H1 (cell line): Measurements from ENCODE around the gene BMF. TPM values are rescaled to one million over a fixed set of nuclear protein-coding genes. Genes with fewer than 3 reads are reported as not detected.

Experiments used
- CTCF ChIA-PET: fragments of 300-600 bp; sonication (Branson Sonifier 250); formaldehyde crosslinking; loops from one replicate; lab custom pipeline; 2021; ENCODE audit not compliant: partially characterized antibody; lab: Charles Lee
- POLR2A ChIA-PET: fragments of 300-600 bp; sonication (Branson Sonifier 250); formaldehyde crosslinking; loops from one replicate; lab custom pipeline; 2021; ENCODE audit warnings: inconsistent platforms; ENCODE audit not compliant: partially characterized antibody; lab: Charles Lee
- DNase-seq, 2 experiments: peaks; one replicate each; pipeline versions ENCODE4 v3.0.0 to v3.0.0-alpha.2; 2010 to 2022; ENCODE audit warnings: low spot score in 2 of 2, low read depth in 1 of 2, mixed read lengths in 1 of 2
- FAIRE-seq: peaks from 2 replicates; lab custom pipeline; 2011; peaks lifted over from hg19 to GRCh38; lab: Jason Lieb, UNC
- H2AFZ ChIP-seq: 2 replicates; pipeline ENCODE4 v1.8.1; 2012; ENCODE audit warnings: low read length, inconsistent platforms
- H2AK5ac ChIP-seq: 2 replicates; pipeline ENCODE4 v1.6.1; 2013; ENCODE audit warnings: low read depth, low read length
- H2BK120ac ChIP-seq: replicated peaks from 2 replicates; pipeline ENCODE3; 2013; ENCODE audit warnings: low read depth, low read length, inconsistent platforms
- H2BK12ac ChIP-seq: 2 replicates; pipeline ENCODE4 v1.6.1; 2013; ENCODE audit warnings: low read depth, low read length
- H2BK15ac ChIP-seq: 2 replicates; pipeline ENCODE4 v1.6.1; 2013; ENCODE audit warnings: low read length
- H2BK20ac ChIP-seq: 2 replicates; pipeline ENCODE4 v1.6.1; 2013; ENCODE audit warnings: low read length
- H2BK5ac ChIP-seq: 2 replicates; pipeline ENCODE4 v1.6.1; 2013; ENCODE audit warnings: low read depth, low read length
- H3K14ac ChIP-seq: 2 replicates; pipeline ENCODE4 v1.6.1; 2013; ENCODE audit warnings: inconsistent platforms; ENCODE audit not compliant: insufficient read length
- H3K18ac ChIP-seq: 2 replicates; pipeline ENCODE4 v1.6.1; 2013; ENCODE audit warnings: low read length; ENCODE audit errors: extremely low read depth
- H3K23ac ChIP-seq: 2 replicates; pipeline ENCODE4 v1.6.1; 2013; ENCODE audit warnings: inconsistent platforms; ENCODE audit not compliant: insufficient read length
- H3K23me2 ChIP-seq: 2 replicates; pipeline ENCODE4 v1.6.1; 2013; ENCODE audit warnings: low read depth, low read length
- H3K27ac ChIP-seq: 2 replicates; pipeline ENCODE4 v1.6.1; 2011; ENCODE audit warnings: low read depth, low read length, inconsistent platforms
- H3K27me3 ChIP-seq, 4 experiments: replicated peaks in 1 of 4; 1 replicate in 1 of 4; 2 replicates in 3 of 4; pipeline versions ENCODE4 v1.6.1 to v1.8.1; 2011 to 2013; ENCODE audit warnings: low read length in 3 of 4, mild to moderate bottlenecking in 3 of 4, inconsistent platforms in 2 of 4, mixed read lengths in 2 of 4, moderate library complexity in 1 of 4; ENCODE audit not compliant: control insufficient read depth in 3 of 4, insufficient read depth in 3 of 4; ENCODE audit errors: extremely low read depth in 1 of 4
- H3K36me3 ChIP-seq, 4 experiments: 2 replicates each; pipeline versions ENCODE4 v1.6.1 to v1.8.1; 2011 to 2013; ENCODE audit warnings: mild to moderate bottlenecking in 4 of 4, low read length in 3 of 4, moderate library complexity in 2 of 4, control low read depth in 1 of 4, inconsistent platforms in 1 of 4; ENCODE audit not compliant: insufficient read depth in 4 of 4, control insufficient read depth in 2 of 4
- H3K4ac ChIP-seq: replicated peaks from 2 replicates; pipeline ENCODE3; 2013; ENCODE audit warnings: low read length, low read depth, mixed read lengths, inconsistent platforms; ENCODE audit not compliant: insufficient read length
- H3K4me1 ChIP-seq, 4 experiments: replicated peaks in 1 of 4; 1 replicate in 1 of 4; 2 replicates in 3 of 4; pipeline versions ENCODE4 v1.6.1 to v1.8.1; 2011 to 2013; ENCODE audit warnings: low read length in 3 of 4, inconsistent platforms in 2 of 4, mixed read lengths in 1 of 4; ENCODE audit not compliant: insufficient read depth in 4 of 4, control insufficient read depth in 3 of 4
- H3K4me2 ChIP-seq, 2 experiments: 2 replicates each; pipeline versions ENCODE4 v1.6.1 to v1.8.1; 2011 to 2013; ENCODE audit warnings: low read depth in 2 of 2, low read length in 2 of 2, control low read depth in 1 of 2, inconsistent platforms in 1 of 2, mild to moderate bottlenecking in 1 of 2; ENCODE audit not compliant: insufficient read depth in 1 of 2
- H3K4me3 ChIP-seq, 4 experiments: fragments of 200-600, 300-600 bp in 1 of 4; sonication (generic), shearing (Covaris generic), sonication (Bioruptor Twin) in 1 of 4; 2 replicates each; pipeline versions ENCODE4 v1.5.1 to v1.8.1; 2011 to 2016; ENCODE audit warnings: low read length in 4 of 4, low read depth in 3 of 4, control low read depth in 2 of 4, inconsistent platforms in 2 of 4, mild to moderate bottlenecking in 2 of 4, mixed read lengths in 1 of 4, moderate library complexity in 1 of 4; ENCODE audit not compliant: insufficient read depth in 2 of 4; ENCODE audit errors: extremely low read depth in 1 of 4
- H3K56ac ChIP-seq: replicated peaks from 2 replicates; pipeline ENCODE3; 2013; ENCODE audit warnings: low read depth, mild to moderate bottlenecking, mixed read lengths, low read length, inconsistent platforms; ENCODE audit not compliant: insufficient read length
- H3K79me1 ChIP-seq: 2 replicates; pipeline ENCODE4 v1.6.1; 2013; ENCODE audit warnings: low read depth, low read length, control low read depth
- H3K79me2 ChIP-seq, 2 experiments: 2 replicates each; pipeline versions ENCODE4 v1.6.1 to v1.8.1; 2012 to 2013; ENCODE audit warnings: low read length in 2 of 2, mild to moderate bottlenecking in 2 of 2, inconsistent platforms in 1 of 2; ENCODE audit not compliant: insufficient read depth in 2 of 2, control insufficient read depth in 1 of 2
- H3K9ac ChIP-seq, 4 experiments: replicated peaks in 1 of 4; 1 replicate in 1 of 4; 2 replicates in 3 of 4; pipeline versions ENCODE4 v1.6.1 to v1.8.1; 2011 to 2013; ENCODE audit warnings: low read depth in 3 of 4, low read length in 3 of 4, control low read depth in 2 of 4, mild to moderate bottlenecking in 2 of 4, moderate library complexity in 2 of 4, inconsistent platforms in 1 of 4; ENCODE audit errors: extremely low read depth in 1 of 4
- H3K9me3 ChIP-seq, 2 experiments: 2 replicates each; pipeline versions ENCODE4 v1.6.1 to v1.8.1; 2012 to 2013; ENCODE audit warnings: mild to moderate bottlenecking in 2 of 2, moderate library complexity in 2 of 2, control low read depth in 1 of 2, inconsistent platforms in 1 of 2, low read depth in 1 of 2, low read length in 1 of 2, mixed read lengths in 1 of 2; ENCODE audit not compliant: insufficient read depth in 2 of 2
- H4K20me1 ChIP-seq, 2 experiments: replicated peaks in 1 of 2; 2 replicates each; pipeline versions ENCODE3 to v1.8.1; 2011 to 2013; ENCODE audit warnings: inconsistent platforms in 2 of 2, low read length in 2 of 2, mild to moderate bottlenecking in 1 of 2; ENCODE audit not compliant: insufficient read depth in 2 of 2, control insufficient read depth in 1 of 2
- H4K5ac ChIP-seq: 2 replicates; pipeline ENCODE4 v1.6.1; 2013; ENCODE audit warnings: low read length, low read depth, mixed read lengths, inconsistent platforms; ENCODE audit not compliant: insufficient read length
- H4K8ac ChIP-seq: 2 replicates; pipeline ENCODE4 v1.8.0; 2013; ENCODE audit warnings: mild to moderate bottlenecking, moderate library complexity, low read length, inconsistent platforms; ENCODE audit not compliant: insufficient read depth; ENCODE audit errors: extremely low read depth
- H4K91ac ChIP-seq: replicated peaks from 2 replicates; pipeline ENCODE3; 2013; ENCODE audit warnings: low read length, mixed read lengths, inconsistent platforms; ENCODE audit not compliant: insufficient read length
- ASH2L ChIP-seq: fragments of 200-600, 300-600 bp; sonication (generic); IDR thresholded peaks from one replicate; pipeline ENCODE4 v1.7.1; 2017; ENCODE audit warnings: low read length
- ATF2 ChIP-seq: IDR thresholded peaks from 2 replicates; pipeline ENCODE4 v1.6.1; 2012; ENCODE audit warnings: low read length, inconsistent platforms
- ATF3 ChIP-seq: IDR thresholded peaks from 2 replicates; pipeline ENCODE4 v1.6.1; 2011; ENCODE audit warnings: low read depth, mild to moderate bottlenecking, low read length; ENCODE audit not compliant: insufficient read depth
- GTF2F1 ChIP-seq: IDR thresholded peaks from 2 replicates; pipeline ENCODE4 v1.6.1; 2012; ENCODE audit warnings: low read depth, low read length, improper control_type of control experiment, borderline replicate concordance
- JUND ChIP-seq: IDR thresholded peaks from 2 replicates; pipeline ENCODE4 v1.6.1; 2011; ENCODE audit warnings: mild to moderate bottlenecking, improper control_type of control experiment, low read length
- POLR2A ChIP-seq, 2 experiments: IDR thresholded peaks; 1 replicate in 1 of 2; 2 replicates in 1 of 2; pipeline ENCODE4 v1.6.1; 2011; ENCODE audit warnings: low read depth in 2 of 2, low read length in 2 of 2, mild to moderate bottlenecking in 2 of 2; ENCODE audit errors: control extremely low read depth in 1 of 2
- RAD21 ChIP-seq, 2 experiments: IDR thresholded peaks in 1 of 2; conservative IDR thresholded peaks in 1 of 2; 2 replicates each; pipeline ENCODE4 v1.6.1; 2011; ENCODE audit warnings: low read depth in 2 of 2, low read length in 2 of 2, improper control_type of control experiment in 1 of 2, inconsistent platforms in 1 of 2, mild to moderate bottlenecking in 1 of 2, moderate library complexity in 1 of 2
- SAP30 ChIP-seq: fragments of 300-600 bp; sonication (generic); IDR thresholded peaks from 2 replicates; pipeline ENCODE4 v1.7.1; 2012; ENCODE audit warnings: low read length, moderate library complexity, mild to moderate bottlenecking, inconsistent platforms; ENCODE audit not compliant: insufficient read depth, insufficient replicate concordance
- TBP ChIP-seq: IDR thresholded peaks from 2 replicates; pipeline ENCODE4 v1.6.1; 2011; ENCODE audit warnings: low read depth, low read length, improper control_type of control experiment
- TEAD4 ChIP-seq: IDR thresholded peaks from 2 replicates; pipeline ENCODE4 v1.6.1; 2012; ENCODE audit warnings: low read depth, low read length, inconsistent platforms, mixed read lengths
- WGBS, 2 experiments: shearing (Covaris generic) in 1 of 2; methylation state at CpG; one replicate each; pipeline versions ENCODE4 v1.1.6 to v1.1.7; 2013 to 2015; ENCODE audit warnings: low lambda C conversion rate in 2 of 2, mixed read lengths in 2 of 2, inconsistent platforms in 1 of 2, low coverage in 1 of 2, missing lambda C conversion rate in 1 of 2; ENCODE audit not compliant: insufficient replicate concordance in 2 of 2, insufficient coverage in 1 of 2, insufficient read length in 1 of 2; ENCODE audit errors: extremely low coverage in 1 of 2, missing lambda C conversion rate in 1 of 2; 5-methylcytosine and 5-hydroxymethylcytosine counted together
- polyA plus RNA-seq, 7 experiments: library from polyadenylated mRNA; depleted of rRNA in 3 of 7; stranded (reverse) in 5 of 7; unstranded in 2 of 7; fragments of >200 nt in 5 of 7; fragments of 200-250 nt in 2 of 7; gene quantifications; 1 replicate in 5 of 7; 2 replicates in 1 of 7; 4 replicates in 1 of 7; pipeline versions ENCODE4 v1.2.1 to v1.2.3, GENCODE V29; 2011 to 2013; ENCODE audit warnings: missing spikeins in 2 of 7, mixed read lengths in 2 of 7
- total RNA-seq: library from RNA; stranded (reverse); fragmentation: NEBNext Ultra II Directional; extraction: Animal tissue kit (Norgen Biotek cat#: 25700); gene quantifications from 2 replicates; pipeline ENCODE4 v1.2.1, GENCODE V29; 2021

BMF gene
- total and polyA plus RNA-seq, 2 of the 8 experiments (the other 6 are each of a cell fraction or from before 2014, with no cell fraction given): 21.2 to 24.2 TPM

- Histone ChIP-seq H2BK12ac (peak overlapping the region; percentile 96; the same call in 1 of the 2 replicates), H3K27ac (no peak overlapping the region), H3K23ac (no peak overlapping the region), H2BK20ac (peak overlapping the region; percentile 87; the same call in 1 of the 2 replicates), H3K9me3 (no peaks in the 10 kb centered on the region), H3K79me2 (no peaks in the 10 kb centered on the region), H3K23me2 (0 out of 2 replicates have a peak, but pooled peaks cover 2% of the 10 kb centered on the region), H3K4me1 (peaks cover 5 to 19% (median 9%) of the 10 kb centered on the region in 4 experiments), H3K4me2 (peak overlapping the region in 1 of 2 experiments; percentile 2; a peak in 1 of 4 replicates), H4K20me1 (no peaks in the 10 kb centered on the region), H3K9ac (no peak overlapping the region), H4K91ac (peak overlapping the region; percentile 75), H3K36me3 (no peaks in the 10 kb centered on the region), H3K56ac (no peak overlapping the region), H3K79me1 (no peaks in the 10 kb centered on the region), H2AK5ac (0 out of 2 replicates have a peak overlapping the region, but pooled peaks have one; percentile 1), H3K18ac (peak overlapping the region; percentile 62; the same call in 1 of the 2 replicates), H2BK120ac (peak overlapping the region; percentile 55), H4K8ac (peak overlapping the region; percentile 28; the same call in 1 of the 2 replicates), H2BK5ac (peak overlapping the region; percentile 53), H2BK15ac (peak overlapping the region; percentile 84; the same call in 1 of the 2 replicates), H2AFZ (peak overlapping the region; percentile 76; the same call in 1 of the 2 replicates), H3K4ac (no peak overlapping the region), H3K27me3 (no peaks in the 10 kb centered on the region), H3K14ac (no peak overlapping the region), H4K5ac (no peak overlapping the region), H3K4me3 (no peak overlapping the region)
- no peak for DNase-seq
- CTCF ChIA-PET: interaction anchor here (0.6 to 23.9 kb wide), 5 partner anchors 10 to 415 kb away, joined by 3 to 406 read pairs (median 40); partner anchors contain the start of genes BUB1B and SRP14
- 57% methylated on average over 8 of the region's 8 CpGs; no CpG with 5 or more reads in 1 of the 2 experiments for WGBS, 2 experiments
- FAIRE-seq: no peak
- POLR2A ChIA-PET: interaction anchor here (0.7 to 4.8 kb wide), 7 partner anchors 9 to 46 kb away, joined by 3 to 19 read pairs (median 6); partner anchors contain the start of gene BUB1B
- TF ChIP-seq TEAD4 (peak; percentile 71), ASH2L (no peak), ATF2 (no peak), POLR2A (IDR thresholded peaks at IDR 0.05; ENCODE audit: control extremely low read depth in 1 of 2, low read depth in 2 of 2, low read length in 2 of 2) (no peak), RAD21 (IDR thresholded peaks at IDR 0.05 in 1 of 2, conservative IDR thresholded peaks at IDR 0.05 in 1 of 2; ENCODE audit: low read depth in 2 of 2, low read length in 2 of 2) (no peak), TBP (no peak), SAP30 (no peak), JUND (peak; percentile 79), GTF2F1 (no peak), ATF3 (peak; percentile 51; the same call in 1 of the 2 replicates)
Observed at GRCh38 chr15:40115670-40116093, 7.0 kb upstream of the BMF start.
